ENCODE data around the gene HNF4A. TPM values are rescaled to one million over a fixed set of nuclear protein-coding genes. Genes with fewer than 3 reads are reported as not detected.

The HNF4A gene
- total RNA-seq, 1 donor from 2014 or later: not detected

GRCh38 chr20:44475694-44476560 lies 120.4 kb downstream of the HNF4A start, which contains the start of gene TTPAL:
Gene TTPAL, plus strand, starts transcription at chr20:44475874. Its CDS starts 4,126 bp downstream, at chr20:44480000.
- intact Hi-C loops (cut with DNase I): loop anchor here (1.0 to 10.0 kb wide), 2 partner anchors 134 to 361 kb away; no protein-coding TSS in a partner anchor
- ATAC-seq (peak; percentile 97), DNase-seq (ENCODE audit: missing footprints) (peak; percentile 96)

- DNase-seq (ENCODE audit: missing footprints) (no peak), ATAC-seq (no peak)
- intact Hi-C loops (cut with DNase I): loop anchor here (10.0 kb wide), 1 partner anchor 362 kb away; no protein-coding TSS in a partner anchor
Measured at GRCh38 chr20:44477151-44477550, 121.7 kb downstream of the HNF4A start.

- intact Hi-C loops (cut with DNase I): loop anchor here (10.0 kb wide), 1 partner anchor 363 kb away; no protein-coding TSS in a partner anchor
- no peak for DNase-seq (ENCODE audit: missing footprints)
- no peak for ATAC-seq
Measured at GRCh38 chr20:44478206-44478605, 122.7 kb downstream of the HNF4A start.

GRCh38 chr20:44479643-44480042 lies 124.1 kb downstream of the HNF4A start:
- ATAC-seq: no peak
- intact Hi-C loops (cut with DNase I): loop anchor here (10.0 kb wide), 1 partner anchor 365 kb away; no protein-coding TSS in a partner anchor
- no peak for DNase-seq (ENCODE audit: missing footprints)

GRCh38 chr20:44480097-44480496 lies 124.6 kb downstream of the HNF4A start:
- no peak for DNase-seq (ENCODE audit: missing footprints)
- no peak for ATAC-seq
- intact Hi-C loops (cut with DNase I): no loop called here

GRCh38 chr20:44481719-44482416 lies 126.4 kb downstream of the HNF4A start:
- DNase-seq (ENCODE audit: missing footprints) (no peak), ATAC-seq (no peak)
- intact Hi-C loops (cut with DNase I): no loop called here

GRCh38 chr20:44483112-44483511 lies 127.6 kb downstream of the HNF4A start:
- no peak for DNase-seq (ENCODE audit: missing footprints)
- intact Hi-C loops (cut with DNase I): no loop called here
- ATAC-seq: no peak

Small RNAs within 50 kb of the gene (microRNA-seq; reads per million reads assigned to microRNA genes)
- gene MIR3646: not detected

Other genes starting within 250 kb of the HNF4A start
- 197 TPM for gene JPH2, start 168.5 kb upstream of the HNF4A start, total RNA-seq
- 32.1 TPM for gene OSER1, start 144.9 kb upstream of the HNF4A start, total RNA-seq
- 0.38 TPM for gene GDAP1L1, start 108.4 kb upstream of the HNF4A start, total RNA-seq
- gene FITM2, start 44.5 kb upstream of the HNF4A start, total RNA-seq: 149 TPM
- not detected for gene R3HDML, start 18.7 kb upstream of the HNF4A start, total RNA-seq
- 2.9 TPM for gene TTPAL, start 120.2 kb downstream of the HNF4A start, total RNA-seq
- gene SERINC3, start 166.4 kb downstream of the HNF4A start, total RNA-seq: 82.4 TPM
- 206 TPM for gene PKIG, start 226.9 kb downstream of the HNF4A start, total RNA-seq

All from Right ventricle myocardium inferior (tissue), 1 donor.